GM21723 (cell line): ENCODE results near the gene SH3GLB1.
"Not testable (repeated sequence)": the region's sequence is repeated elsewhere in the genome, so short reads cannot be mapped to it uniquely, and the experiment has no call there.

ENCODE experiments used
- ATAC-seq: cut with Tn5 transposase; IDR thresholded peaks from one replicate; pipeline ENCODE4 v1.9.1; 2021; ENCODE audit warnings: mild to moderate bottlenecking, moderate library complexity; ENCODE audit not compliant: unreplicated experiment

The SH3GLB1 gene

DNA sequence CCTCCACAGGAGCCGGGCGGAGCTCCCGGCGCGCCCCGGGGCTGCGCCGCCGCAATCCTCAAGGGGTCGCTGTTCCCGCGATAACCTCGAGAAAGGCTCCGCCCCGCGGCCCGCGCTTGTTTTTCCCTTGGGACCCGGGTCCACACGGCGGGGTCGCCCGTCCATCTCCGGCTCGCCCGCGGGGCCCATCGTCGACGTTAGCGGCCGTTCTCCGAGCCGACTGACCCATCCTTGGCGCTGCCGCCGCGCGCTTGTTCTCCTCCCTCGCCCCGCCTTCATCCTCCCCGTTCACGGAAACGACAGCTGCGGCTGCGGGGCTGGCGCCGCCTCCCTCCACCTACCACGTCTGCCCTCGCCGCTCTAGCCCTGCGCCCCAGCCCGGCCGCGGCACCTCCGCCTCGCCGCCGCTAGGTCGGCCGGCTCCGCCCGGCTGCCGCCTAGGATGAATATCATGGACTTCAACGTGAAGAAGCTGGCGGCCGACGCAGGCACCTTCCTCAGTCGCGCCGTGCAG, at the start of gene SH3GLB1:
TSS of gene SH3GLB1 (plus strand) at position 119 of the 514 bp plus-strand sequence. CDS start at position 443, 324 bp downstream.
- ATAC-seq, result peak; percentile 90

DNA sequence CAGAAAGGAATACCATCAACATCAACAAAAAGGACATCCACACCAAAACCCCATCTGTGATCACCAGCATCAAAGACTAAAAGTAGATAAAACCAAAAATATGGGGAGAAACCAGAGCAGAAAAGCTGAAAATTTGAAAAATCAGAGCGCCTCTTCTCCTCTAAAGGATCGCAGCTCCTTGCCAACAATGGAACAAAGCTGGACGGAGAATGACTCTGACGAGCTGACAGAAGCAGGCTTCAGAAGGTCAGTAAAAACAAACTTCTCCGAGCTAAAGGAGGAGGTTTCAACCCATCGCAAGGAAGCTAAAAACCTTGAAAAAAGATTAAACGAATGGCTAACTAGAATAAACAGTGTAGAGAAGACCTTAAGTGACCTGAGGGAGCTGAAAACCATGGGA, 46.0 kb upstream of the SH3GLB1 start:
- ATAC-seq, result not testable (repeated sequence)

DNA sequence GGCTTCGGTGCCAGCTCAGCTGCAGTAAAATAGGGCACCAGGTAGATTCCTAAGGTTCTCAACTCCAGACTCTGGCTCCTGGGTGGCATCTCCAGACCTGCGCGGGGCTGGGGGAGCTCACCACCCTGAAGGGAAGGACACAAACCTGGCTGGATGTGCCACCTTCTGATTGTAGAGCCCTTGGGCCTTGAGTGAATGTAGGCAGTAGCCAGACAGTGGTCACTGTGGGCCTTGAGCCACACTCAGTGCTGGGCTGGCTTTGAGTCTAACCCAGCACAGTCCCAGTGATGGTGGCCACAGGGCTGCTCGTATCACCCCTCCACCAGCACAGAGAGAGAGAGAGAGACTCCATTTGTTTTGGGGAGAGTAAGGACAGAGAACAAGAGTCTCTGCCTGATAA, 38.0 kb upstream of the SH3GLB1 start:
- no peak for ATAC-seq

DNA sequence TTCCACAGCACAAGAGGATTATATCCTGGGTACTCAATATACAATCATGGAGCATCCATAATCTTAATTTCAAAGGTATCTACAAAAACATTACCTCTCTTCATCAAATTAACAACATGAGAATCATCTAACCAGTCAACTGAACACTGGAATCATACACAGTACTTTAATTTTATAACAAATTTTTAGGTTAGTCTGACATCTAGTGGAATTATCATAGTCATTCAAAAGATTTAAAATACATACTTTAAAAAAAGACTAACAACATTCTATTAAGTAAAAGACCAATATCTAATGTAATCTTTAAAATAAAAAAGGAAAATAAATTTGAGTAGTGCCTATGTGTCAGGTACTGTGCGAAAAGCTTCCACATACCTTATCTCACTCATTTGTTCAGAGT, 16.8 kb upstream of the SH3GLB1 start:
- no peak for ATAC-seq

DNA sequence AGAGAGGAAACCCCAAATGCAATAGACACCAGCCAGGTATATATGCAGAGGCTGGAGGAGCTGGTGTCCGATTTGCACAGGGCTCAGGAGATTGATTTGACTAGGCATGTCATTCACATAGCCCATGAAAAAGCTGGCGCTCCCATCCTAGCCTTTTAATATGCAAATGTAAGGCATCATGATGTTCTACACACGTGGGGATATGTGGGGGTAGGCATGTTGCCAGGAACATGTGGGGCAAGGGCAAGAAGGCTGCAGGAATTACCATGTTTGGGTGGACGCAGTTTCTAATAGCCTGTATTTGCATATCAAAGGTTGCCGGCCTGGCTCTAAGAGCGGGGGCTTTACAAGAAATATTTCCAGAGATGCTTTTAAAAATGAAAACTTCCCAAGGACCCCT, 11.7 kb upstream of the SH3GLB1 start:
- ATAC-seq, result no peak

DNA sequence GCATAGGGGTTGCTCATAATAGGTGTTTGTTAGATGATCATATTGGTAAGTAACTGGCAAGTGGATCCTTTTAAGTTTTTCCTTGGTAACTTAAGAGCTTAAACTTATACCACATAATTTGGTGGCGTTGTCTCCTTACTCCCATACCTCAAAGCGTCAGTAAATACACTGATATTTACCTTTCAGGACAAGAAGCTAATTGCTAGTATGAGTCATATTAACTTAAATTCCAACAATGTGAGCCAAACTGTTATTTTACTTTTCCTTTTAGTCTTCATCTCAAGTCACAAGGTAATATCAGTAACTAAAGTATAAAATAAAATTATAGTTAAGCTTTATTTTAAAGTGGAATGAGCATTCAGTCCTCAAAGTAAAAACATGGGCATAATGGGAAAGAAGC, 9.0 kb upstream of the SH3GLB1 start:
- ATAC-seq, result no peak

DNA sequence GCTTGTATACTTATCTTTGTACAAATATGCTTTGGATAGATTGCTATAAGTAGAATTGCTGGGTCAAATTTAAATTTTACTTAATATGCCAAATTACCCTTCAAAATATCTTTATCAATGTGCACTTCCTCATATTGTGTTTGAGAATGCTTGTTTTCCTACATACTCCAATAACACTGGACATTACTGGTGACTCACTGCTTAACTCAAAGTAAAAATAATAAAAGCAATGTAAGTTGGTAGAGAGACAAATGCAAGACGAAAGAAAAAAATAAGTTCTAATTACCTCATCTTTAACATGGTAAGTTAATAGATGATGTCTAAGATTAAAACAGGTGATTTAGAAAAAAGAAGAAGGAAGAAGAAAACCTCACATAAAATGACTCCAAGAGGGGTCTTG, 7.9 kb upstream of the SH3GLB1 start:
- no peak for ATAC-seq

DNA sequence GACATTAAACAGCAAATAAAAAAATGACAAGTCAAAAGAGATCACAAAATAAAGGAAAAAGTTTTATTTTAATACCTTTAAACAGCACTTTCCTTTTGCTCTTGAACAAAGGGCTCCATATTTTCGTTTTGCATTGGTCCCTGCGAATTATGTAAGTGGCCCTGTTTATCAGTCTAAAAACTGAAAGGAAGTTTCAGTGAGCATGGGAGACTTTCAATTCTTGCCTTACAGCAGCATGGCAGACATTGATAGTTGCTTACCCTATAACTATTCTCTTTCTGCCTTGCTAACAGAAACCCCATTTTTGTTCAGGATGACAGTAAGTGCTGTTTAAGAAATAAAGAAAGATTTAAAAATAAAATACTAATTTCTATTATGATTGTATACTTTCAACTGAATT, 5.2 kb upstream of the SH3GLB1 start:
- ATAC-seq, result peak; percentile 41

DNA sequence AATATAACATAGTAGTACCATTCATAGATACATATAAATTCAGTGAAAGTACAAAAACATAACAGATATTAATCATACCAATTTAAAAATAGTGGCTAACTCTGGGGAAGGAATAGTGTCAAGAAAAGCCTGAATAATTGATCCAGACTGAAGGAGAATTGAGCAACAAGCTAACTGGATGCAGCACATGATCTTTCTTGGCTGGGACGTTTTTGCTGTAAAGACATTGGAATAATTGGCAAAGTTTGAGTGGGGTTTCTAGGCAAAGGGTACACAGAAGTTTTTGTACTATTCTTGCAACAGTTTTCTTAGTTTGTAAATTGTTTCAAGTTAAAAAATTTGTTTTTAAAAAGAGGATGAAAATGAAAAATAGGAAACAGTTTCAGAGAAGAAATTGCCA, 2.6 kb upstream of the SH3GLB1 start:
- no peak for ATAC-seq

DNA sequence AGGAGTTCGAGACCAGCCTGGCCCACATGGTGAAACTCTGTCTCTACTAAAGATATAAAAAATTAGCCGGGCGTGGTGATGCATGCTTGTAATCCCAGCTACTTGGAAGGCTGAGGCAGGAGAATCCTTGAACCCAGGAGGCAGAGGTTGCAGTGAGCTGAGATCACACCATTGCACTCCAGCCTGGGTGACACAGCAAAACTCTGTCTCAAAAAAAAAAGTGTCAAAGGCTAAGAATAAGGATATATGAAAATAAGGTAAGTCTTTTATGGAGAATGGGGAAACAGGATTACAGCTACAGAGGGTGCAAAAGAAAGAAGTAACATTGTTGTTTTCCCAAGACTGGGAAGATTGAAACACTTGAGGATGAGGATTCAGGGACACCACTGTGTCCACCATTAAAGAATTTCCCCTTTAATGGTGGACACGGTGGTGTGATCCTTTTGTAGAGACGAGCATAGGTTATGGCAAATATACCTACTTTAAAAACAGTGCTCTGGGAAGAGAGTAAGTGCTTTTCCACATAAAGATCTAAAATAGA, 1.4 kb upstream of the SH3GLB1 start:
- ATAC-seq, result not testable (repeated sequence)

DNA sequence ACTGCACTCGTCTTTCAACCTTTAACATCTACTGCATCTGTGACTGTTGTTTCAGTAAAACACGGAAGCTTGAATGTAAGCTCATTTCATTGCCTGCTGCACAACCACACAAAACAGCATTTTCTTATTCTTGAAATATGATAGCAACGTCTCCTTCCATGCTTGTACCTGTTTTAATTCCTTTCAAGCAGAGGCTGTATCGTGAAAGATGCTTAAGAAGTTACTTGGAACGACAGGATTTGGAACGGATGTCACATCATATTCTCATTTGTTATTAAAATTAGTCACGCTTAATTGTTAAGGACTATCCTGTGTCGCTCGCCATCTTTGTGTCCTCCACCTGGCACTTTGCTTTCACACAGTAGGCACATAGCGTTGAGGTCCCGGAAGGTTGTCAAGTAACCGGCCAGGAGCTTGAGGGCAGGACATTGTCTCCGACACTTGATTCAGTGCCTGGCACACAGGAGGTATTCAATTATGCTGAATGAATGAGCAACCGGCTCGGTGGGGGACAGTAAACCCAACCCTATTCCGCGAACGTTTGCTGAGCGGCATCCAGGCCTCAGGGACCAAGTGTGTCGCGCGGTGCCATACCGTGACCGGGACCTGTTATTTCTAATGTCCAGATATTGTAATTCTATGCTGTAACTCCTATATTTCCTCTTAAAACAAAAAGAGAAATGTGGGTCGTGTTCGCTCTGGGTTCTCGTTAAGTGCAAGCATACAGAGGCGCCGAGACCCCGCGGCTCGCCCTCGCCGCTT, 499 bp upstream of the SH3GLB1 start:
- peak; percentile 40 for ATAC-seq

DNA sequence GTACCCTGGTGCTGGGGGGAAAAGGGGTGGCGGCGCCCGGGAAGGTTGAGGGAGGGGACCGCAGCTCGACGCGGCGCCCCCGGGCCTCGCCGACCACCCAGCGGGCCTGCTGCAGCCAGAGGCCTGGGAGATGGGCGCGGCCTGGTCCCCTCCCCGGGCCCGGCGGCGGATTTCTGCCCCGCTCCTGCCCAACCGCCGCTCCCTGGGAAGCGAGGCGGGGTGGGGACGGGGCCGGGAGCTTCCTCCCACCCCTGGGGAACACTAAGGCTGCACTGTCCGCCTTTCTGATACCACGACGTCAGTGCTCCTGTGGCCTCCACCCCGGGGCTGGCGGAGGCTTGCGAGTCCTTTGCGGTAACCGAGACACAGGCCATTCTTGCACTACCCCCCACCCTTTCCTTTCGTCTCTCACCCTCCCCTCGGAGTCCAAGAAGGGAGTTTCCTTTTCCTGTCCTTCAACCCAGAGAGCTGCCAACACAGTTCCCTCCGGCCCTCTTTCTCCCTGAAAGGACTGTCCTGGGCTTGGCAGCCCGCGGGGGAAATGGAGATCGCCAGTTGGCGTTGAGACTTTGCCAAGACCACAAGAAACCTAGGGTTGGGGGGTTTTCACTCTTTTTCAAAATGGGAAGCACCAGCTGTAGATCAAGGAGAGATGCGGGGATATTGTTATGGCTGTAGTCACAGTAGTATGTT, 742 bp downstream of the SH3GLB1 start:
- peak; percentile 38 for ATAC-seq

DNA sequence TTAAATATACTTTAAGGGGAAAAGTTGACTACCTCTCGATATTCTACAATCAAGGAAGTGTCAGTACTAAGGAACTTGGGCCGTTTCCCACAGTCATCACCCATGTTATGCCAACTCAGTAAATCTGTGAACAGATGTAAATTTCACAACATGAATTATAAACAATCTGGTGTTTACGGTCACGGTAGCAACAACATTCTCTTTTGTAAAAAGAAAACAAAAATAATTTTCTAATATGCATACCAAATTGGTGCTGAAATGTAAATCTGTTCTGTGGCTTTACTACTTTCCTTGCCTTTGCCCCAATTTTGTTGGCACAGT, 1.2 kb downstream of the SH3GLB1 start:
- ATAC-seq, result no peak

DNA sequence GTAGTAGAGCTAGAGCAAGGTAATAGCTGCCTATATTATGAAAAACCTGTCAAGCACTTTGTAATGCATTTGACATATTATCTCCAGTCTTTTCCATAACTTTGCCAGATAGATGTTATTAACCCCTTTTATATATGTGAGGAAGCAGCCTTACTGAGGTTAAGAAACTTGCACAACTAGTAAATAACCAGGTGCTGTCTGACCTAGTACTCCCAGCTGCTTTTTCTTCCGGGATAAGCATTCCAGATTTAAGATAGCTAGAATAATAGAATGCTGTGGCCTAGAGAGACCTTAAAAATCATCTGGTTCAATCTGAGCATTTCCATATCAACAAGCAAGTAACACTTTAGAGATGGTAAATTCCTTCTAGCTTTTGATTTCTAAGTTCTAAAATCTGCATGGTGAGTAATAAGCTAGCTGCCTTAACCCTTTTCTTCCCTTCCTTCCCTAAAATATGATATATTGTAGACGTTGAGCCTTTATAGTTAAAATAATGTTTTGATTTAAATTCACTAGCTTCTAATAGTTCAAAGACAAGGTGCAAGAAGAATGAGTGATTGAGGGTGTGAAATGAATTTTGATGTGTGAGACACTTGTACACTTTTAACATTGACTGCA, 1.8 kb downstream of the SH3GLB1 start:
- no peak for ATAC-seq

DNA sequence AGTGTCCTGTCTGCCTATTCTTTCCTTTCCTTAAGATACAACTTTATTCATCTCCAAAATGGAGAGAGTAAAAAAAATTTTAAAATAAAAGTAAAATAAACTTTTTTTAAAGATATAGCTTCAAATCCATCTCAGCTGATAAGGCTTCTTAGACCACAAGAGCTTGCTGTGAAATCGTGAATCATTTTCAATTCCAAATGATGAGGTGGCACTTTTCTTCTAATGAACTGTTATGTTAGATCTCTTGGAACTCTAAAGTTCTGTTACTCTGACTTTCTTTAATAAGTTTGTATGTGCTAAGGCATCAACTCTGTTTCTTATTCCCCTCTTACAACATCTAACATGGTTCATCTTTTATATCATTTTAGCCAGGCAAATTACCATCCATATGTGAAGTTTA, 4.5 kb downstream of the SH3GLB1 start:
- no peak for ATAC-seq

DNA sequence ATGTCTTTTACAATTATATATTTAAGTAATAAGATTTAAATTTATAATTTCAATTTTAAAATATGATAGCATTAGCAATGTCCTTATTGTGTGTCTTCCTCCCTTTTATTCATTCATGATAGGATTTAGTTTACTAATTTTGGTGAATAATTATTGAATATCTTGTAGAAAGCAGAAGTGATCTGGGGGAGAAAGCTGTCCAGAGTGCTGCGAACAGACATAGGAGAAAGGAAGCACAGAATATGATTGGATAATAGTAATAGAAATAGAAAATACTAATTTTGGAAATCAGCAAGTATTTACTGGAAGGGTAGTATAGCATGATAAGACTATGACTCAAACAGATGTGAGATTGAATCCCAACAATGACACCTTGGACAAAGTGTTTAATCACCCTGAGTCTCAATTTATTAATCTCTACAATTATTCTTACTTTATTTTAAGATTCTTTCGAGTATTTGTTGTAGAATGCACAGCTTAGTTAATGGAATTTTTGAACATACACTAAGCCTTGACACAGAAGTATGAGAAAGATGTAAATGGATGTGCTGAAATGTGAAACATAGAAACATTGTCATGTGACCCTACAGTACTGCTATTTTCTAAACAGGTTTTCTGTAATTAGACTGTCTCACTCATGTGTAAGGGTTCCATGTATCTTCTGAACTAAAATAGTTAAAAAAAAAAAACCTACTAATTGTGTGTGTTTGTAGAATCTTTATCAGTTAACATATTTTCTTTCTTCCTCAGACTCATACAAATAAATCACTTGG, 7.9 kb downstream of the SH3GLB1 start:
- ATAC-seq, result no peak

DNA sequence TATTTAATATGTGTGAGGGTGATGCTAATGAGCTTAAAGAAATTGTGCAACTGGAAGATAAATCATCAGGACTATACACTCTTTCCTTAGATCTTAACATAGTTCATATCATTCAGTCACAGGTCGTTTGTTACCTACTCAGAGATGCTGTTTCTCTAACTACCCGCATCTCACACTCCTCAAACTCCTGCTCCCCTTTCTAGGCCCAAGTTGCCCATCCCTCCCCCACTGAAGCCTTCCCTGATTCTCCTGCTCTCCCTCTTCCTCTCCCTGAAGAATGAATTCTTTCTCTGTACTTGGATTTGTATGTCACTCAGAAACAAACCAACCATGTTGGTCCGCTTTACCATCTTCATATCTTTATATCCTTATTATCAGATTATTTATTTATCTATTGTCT, 9.1 kb downstream of the SH3GLB1 start:
- ATAC-seq, result no peak

DNA sequence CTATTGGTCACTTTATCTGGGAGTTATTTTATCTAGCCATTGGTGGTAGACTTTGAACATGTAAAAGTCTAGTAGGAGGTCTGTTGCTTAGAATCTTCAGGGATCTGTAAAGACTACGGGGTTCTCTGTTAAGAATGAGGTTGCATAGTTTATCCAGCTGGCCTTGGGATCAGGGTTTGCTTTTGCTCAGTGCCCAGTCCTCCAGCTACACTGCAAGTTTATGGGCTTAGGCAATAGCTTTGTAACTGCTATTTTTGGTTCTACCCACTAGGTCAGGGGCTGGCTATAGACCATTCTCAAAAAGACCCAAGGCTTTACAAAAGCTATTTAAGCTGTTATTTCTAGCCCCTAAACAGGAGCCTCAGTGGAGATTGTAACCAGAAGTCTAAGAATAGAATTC, 9.8 kb downstream of the SH3GLB1 start:
- ATAC-seq, result no peak

DNA sequence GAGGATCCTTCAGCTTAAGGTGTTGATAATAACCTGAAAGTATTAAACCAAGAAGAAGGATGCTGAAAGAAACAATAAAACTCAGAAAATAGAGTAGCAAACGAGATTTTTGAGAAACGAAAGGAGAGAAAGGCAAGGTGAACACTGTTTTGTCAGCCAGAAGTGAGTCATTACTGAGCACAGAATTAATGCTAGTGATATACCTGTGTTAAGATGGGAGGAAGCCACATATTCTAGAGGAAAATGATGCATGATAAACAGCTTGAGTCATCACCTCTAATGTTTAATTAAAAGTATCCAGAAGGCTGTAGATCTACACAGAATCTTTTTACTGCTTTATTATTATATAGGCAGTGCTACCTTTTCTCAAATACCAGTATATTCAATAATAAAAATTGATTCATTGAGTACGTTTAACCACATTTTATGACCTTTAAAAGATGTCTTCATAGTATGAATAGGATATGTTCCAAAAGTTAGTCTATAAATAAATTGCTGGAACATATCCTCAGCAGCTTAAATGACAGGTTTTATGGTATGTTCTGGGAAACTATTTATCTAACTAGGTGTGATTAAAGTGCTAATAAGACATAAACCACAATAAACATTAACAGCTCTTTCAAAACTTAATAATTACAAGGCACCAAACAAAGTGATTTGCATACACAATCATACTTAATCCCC, 10.3 kb downstream of the SH3GLB1 start:
- ATAC-seq, result no peak

DNA sequence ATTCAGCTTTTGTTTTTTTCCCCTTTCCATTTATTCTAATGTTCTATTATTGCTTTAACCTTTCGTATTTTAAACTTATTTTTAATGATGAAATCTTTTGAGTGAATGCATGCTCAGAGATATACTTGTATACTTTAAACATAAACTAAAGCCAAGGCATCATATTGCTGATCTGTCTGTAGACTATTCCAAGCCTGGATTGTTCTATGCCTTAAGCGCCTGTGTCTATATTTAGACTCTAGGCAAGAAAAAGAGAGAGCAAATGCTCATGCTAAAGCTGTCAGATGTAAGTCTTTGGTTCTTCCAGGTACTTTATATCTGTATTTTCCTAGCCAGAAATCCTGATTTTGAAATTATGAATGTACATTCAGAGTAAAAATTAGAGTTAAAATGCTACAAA, 14.4 kb downstream of the SH3GLB1 start:
- ATAC-seq, result no peak
